Measurements from ENCODE around the gene IL2. TPM values are rescaled to one million over a fixed set of nuclear protein-coding genes. Genes with fewer than 3 reads are reported as not detected.

IL2 gene
- total RNA-seq, 1 experiment from 2014 or later, result not detected

GRCh38 chr4:122476126-122476525, 19.6 kb upstream of the IL2 start:
- no TSS peak for BruUV-seq (replicated peaks)
- Mint-ChIP-seq H3K4me1 (ENCODE audit: low read depth, unreplicated experiment) (peaks cover 12% of the 10 kb centered on the region), H3K36me3 (ENCODE audit: insufficient read depth, unreplicated experiment) (no peaks in the 10 kb centered on the region), H3K9me3 (ENCODE audit: unreplicated experiment) (no peaks in the 10 kb centered on the region), H3K27me3 (ENCODE audit: insufficient read depth, unreplicated experiment) (no peaks in the 10 kb centered on the region), H3K4me3 (ENCODE audit: unreplicated experiment) (no peak overlapping the region), H3K27ac (ENCODE audit: unreplicated experiment) (no peak overlapping the region)
- DNase-seq, result no peak
- intact Hi-C loops (cut with micrococcal nuclease; ENCODE audit: unreplicated experiment), result no loop called here
- ChIA-PET CTCF (no interaction called here), POLR2A (no interaction called here)
- no peak overlapping the region for H3K4me3 ChIP-seq (ENCODE audit: low read depth, low read length)
- no peaks in the 10 kb centered on the region for H3K9me3 ChIP-seq
- no peak for TF ChIP-seq CTCF (IDR thresholded peaks at IDR 0.05; ENCODE audit: insufficient read depth in 1 of 2, low read depth in 1 of 2, low read length in 1 of 2, severe bottlenecking in 1 of 2, unreplicated experiment in 1 of 2)
- H3K36me3 ChIP-seq (ENCODE audit: control insufficient read depth, insufficient read depth, low read length), result no peaks in the 10 kb centered on the region
- H3K27me3 ChIP-seq (replicated peaks; ENCODE audit: control insufficient read depth, insufficient read depth, low read length), result no peaks in the 10 kb centered on the region
- peaks cover 6% of the 10 kb centered on the region for H3K4me1 ChIP-seq

GRCh38 chr4:122475233-122475632, 18.7 kb upstream of the IL2 start:
- Histone ChIP-seq H3K27me3 (replicated peaks; ENCODE audit: control insufficient read depth, insufficient read depth, low read length) (no peaks in the 10 kb centered on the region), H3K9me3 (no peaks in the 10 kb centered on the region), H3K36me3 (ENCODE audit: control insufficient read depth, insufficient read depth, low read length) (no peaks in the 10 kb centered on the region), H3K4me3 (ENCODE audit: low read depth, low read length) (no peak overlapping the region), H3K4me1 (peaks cover 5% of the 10 kb centered on the region)
- Mint-ChIP-seq H3K27me3 (ENCODE audit: insufficient read depth, unreplicated experiment) (no peaks in the 10 kb centered on the region), H3K4me3 (ENCODE audit: unreplicated experiment) (no peak overlapping the region), H3K36me3 (ENCODE audit: insufficient read depth, unreplicated experiment) (no peaks in the 10 kb centered on the region), H3K4me1 (ENCODE audit: low read depth, unreplicated experiment) (peaks cover 9% of the 10 kb centered on the region), H3K27ac (ENCODE audit: unreplicated experiment) (no peak overlapping the region), H3K9me3 (ENCODE audit: unreplicated experiment) (no peaks in the 10 kb centered on the region)
- no TSS peak for BruUV-seq (replicated peaks)
- no peak for TF ChIP-seq CTCF (IDR thresholded peaks at IDR 0.05; ENCODE audit: insufficient read depth in 1 of 2, low read depth in 1 of 2, low read length in 1 of 2, severe bottlenecking in 1 of 2, unreplicated experiment in 1 of 2)
- DNase-seq, result no peak
- ChIA-PET CTCF (no interaction called here), POLR2A (no interaction called here)
- intact Hi-C loops (cut with micrococcal nuclease; ENCODE audit: unreplicated experiment), result no loop called here

GRCh38 chr4:122469457-122469856, 12.9 kb upstream of the IL2 start:
- Histone ChIP-seq H3K36me3 (ENCODE audit: control insufficient read depth, insufficient read depth, low read length) (no peaks in the 10 kb centered on the region), H3K27me3 (replicated peaks; ENCODE audit: control insufficient read depth, insufficient read depth, low read length) (no peaks in the 10 kb centered on the region), H3K4me3 (ENCODE audit: low read depth, low read length) (no peak overlapping the region), H3K4me1 (no peaks in the 10 kb centered on the region), H3K9me3 (peaks cover 4% of the 10 kb centered on the region; the same call in 1 of the 2 replicates)
- no peak for TF ChIP-seq CTCF (IDR thresholded peaks at IDR 0.05; ENCODE audit: insufficient read depth in 1 of 2, low read depth in 1 of 2, low read length in 1 of 2, severe bottlenecking in 1 of 2, unreplicated experiment in 1 of 2)
- Mint-ChIP-seq H3K4me1 (ENCODE audit: low read depth, unreplicated experiment) (no peaks in the 10 kb centered on the region), H3K9me3 (ENCODE audit: unreplicated experiment) (peaks cover 5% of the 10 kb centered on the region), H3K27ac (ENCODE audit: unreplicated experiment) (no peak overlapping the region), H3K4me3 (ENCODE audit: unreplicated experiment) (no peak overlapping the region), H3K27me3 (ENCODE audit: insufficient read depth, unreplicated experiment) (no peaks in the 10 kb centered on the region), H3K36me3 (ENCODE audit: insufficient read depth, unreplicated experiment) (no peaks in the 10 kb centered on the region)
- POLR2A ChIA-PET, result no interaction called here
- CTCF ChIA-PET, result no interaction called here
- no peak for DNase-seq
- BruUV-seq (replicated peaks), result no TSS peak
- intact Hi-C loops (cut with micrococcal nuclease; ENCODE audit: unreplicated experiment), result no loop called here

Data from Caco-2 (cell line).